ENCODE measurements around the gene JAG1.

DNA sequence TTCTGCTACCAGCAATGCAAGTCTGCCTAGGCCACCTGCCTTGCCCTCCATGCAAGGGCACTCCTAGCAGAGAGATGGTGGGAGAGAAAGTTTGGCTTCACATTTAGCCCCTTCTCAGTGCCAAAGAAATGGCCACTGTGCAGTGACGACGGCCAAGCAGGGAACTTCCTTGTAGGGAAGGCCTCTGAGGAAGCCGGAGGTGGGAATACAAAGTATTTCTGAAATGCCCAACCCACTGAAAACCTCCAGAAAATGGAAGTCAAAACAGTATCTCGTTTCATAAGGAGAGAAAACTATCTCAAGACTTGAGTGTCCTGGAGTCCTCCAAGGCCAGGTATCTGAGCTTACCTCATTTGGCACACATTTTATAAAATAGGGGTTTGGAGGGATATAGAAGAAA, 42.7 kb downstream of the JAG1 start:
- TF ChIP-seq EZH2phosphoT487 (conservative IDR thresholded peaks at IDR 0.05; ENCODE audit: low read length), result no peak
- TF ChIP-seq, protein P1, sequence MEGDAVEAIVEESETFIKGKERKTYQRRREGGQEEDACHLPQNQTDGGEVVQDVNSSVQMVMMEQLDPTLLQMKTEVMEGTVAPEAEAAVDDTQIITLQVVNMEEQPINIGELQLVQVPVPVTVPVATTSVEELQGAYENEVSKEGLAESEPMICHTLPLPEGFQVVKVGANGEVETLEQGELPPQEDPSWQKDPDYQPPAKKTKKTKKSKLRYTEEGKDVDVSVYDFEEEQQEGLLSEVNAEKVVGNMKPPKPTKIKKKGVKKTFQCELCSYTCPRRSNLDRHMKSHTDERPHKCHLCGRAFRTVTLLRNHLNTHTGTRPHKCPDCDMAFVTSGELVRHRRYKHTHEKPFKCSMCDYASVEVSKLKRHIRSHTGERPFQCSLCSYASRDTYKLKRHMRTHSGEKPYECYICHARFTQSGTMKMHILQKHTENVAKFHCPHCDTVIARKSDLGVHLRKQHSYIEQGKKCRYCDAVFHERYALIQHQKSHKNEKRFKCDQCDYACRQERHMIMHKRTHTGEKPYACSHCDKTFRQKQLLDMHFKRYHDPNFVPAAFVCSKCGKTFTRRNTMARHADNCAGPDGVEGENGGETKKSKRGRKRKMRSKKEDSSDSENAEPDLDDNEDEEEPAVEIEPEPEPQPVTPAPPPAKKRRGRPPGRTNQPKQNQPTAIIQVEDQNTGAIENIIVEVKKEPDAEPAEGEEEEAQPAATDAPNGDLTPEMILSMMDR (IDR thresholded peaks at IDR 0.05; ENCODE audit: insufficient read depth, low read length, poor library complexity, severe bottlenecking), result no peak

Data from SU-DHL-6 (cell line).